Activated CD4-positive, alpha-beta T cell treated with anti-CD3 and anti-CD28 coated beads, Interleukin-2, amount 10 ng/mL, durations not matched to agents 24 days and 14 days (primary cell): ENCODE data around the gene HSPA6. TPM values are rescaled to one million over a fixed set of nuclear protein-coding genes. Genes with fewer than 3 reads are reported as not detected.
"Not testable (repeated sequence)": the region's sequence is repeated elsewhere in the genome, so short reads cannot be mapped to it uniquely, and the experiment has no call there.

ENCODE experiments used
- DNase-seq: peaks from one replicate; pipeline ENCODE4 v3.0.0; 2022
- H3K27ac Mint-ChIP-seq: one replicate; pipeline ENCODE4 v1.8.0; 2022; ENCODE audit warnings: mild to moderate bottlenecking, mixed read lengths
- H3K27me3 Mint-ChIP-seq: one replicate; pipeline ENCODE4 v1.8.0; 2022; ENCODE audit warnings: mixed read lengths
- H3K36me3 Mint-ChIP-seq: one replicate; pipeline ENCODE4 v1.8.0; 2022; ENCODE audit warnings: low read depth, mild to moderate bottlenecking, mixed read lengths
- H3K4me1 Mint-ChIP-seq: one replicate; pipeline ENCODE4 v1.8.0; 2021; ENCODE audit warnings: mixed read lengths
- H3K4me3 Mint-ChIP-seq: one replicate; pipeline ENCODE4 v1.8.0; 2022; ENCODE audit warnings: mild to moderate bottlenecking, moderate library complexity, mixed read lengths
- H3K9me3 Mint-ChIP-seq: one replicate; pipeline ENCODE4 v1.8.0; 2021; ENCODE audit warnings: mixed read lengths
- intact Hi-C: fragments of 100-400 bp; cut with micrococcal nuclease; formaldehyde crosslinking; loops from one replicate; pipeline ENCODE4 v1.15.1; 2023
- total RNA-seq: library from RNA; stranded (reverse); gene quantifications from 2 replicates; pipeline ENCODE4 v1.2.3, GENCODE V29; 2022

The HSPA6 gene
- total RNA-seq, 1 donor from 2014 or later, result 0.91 TPM

- H3K4me3 Mint-ChIP-seq, H3K27ac Mint-ChIP-seq, H3K4me1 Mint-ChIP-seq, H3K27me3 Mint-ChIP-seq, H3K9me3 Mint-ChIP-seq, H3K36me3 Mint-ChIP-seq: not testable (repeated sequence)
- peak; percentile 47 for DNase-seq
- intact Hi-C loops, result loop anchor here (5.0 kb wide), 1 partner anchor 84 kb away; no protein-coding TSS in a partner anchor
These were observed 11.5 kb upstream of the HSPA6 start for GRCh38 chr1:161512636-161513447.

- H3K9me3 Mint-ChIP-seq, H3K36me3 Mint-ChIP-seq, H3K27ac Mint-ChIP-seq, DNase-seq, H3K4me1 Mint-ChIP-seq, H3K4me3 Mint-ChIP-seq, H3K27me3 Mint-ChIP-seq: not testable (repeated sequence)
- intact Hi-C loops, result loop anchor here (5.0 kb wide), 1 partner anchor 84 kb away; no protein-coding TSS in a partner anchor
These were observed 10.9 kb upstream of the HSPA6 start for GRCh38 chr1:161513448-161513780.

GRCh38 chr1:161513953-161514352 lies 10.4 kb upstream of the HSPA6 start:
- not testable (repeated sequence) for H3K9me3 Mint-ChIP-seq, H3K4me1 Mint-ChIP-seq, H3K36me3 Mint-ChIP-seq, H3K27ac Mint-ChIP-seq, DNase-seq, H3K4me3 Mint-ChIP-seq, H3K27me3 Mint-ChIP-seq
- intact Hi-C loops, result loop anchor here (5.0 kb wide), 1 partner anchor 83 kb away; no protein-coding TSS in a partner anchor

- peak; percentile 59 for DNase-seq
- not testable (repeated sequence) for H3K36me3 Mint-ChIP-seq, H3K9me3 Mint-ChIP-seq
- Mint-ChIP-seq H3K27ac (peak overlapping the region; percentile 87), H3K27me3 (peaks cover 46% of the 10 kb centered on the region), H3K4me3 (peak overlapping the region; percentile 89), H3K4me1 (peaks cover 14% of the 10 kb centered on the region)
- intact Hi-C loops, result loop anchor here (1.0 kb wide), 1 partner anchor 8 kb away; no protein-coding TSS in a partner anchor
These were observed 1.1 kb upstream of the HSPA6 start for GRCh38 chr1:161523041-161523816.

- H3K27ac Mint-ChIP-seq, H3K36me3 Mint-ChIP-seq, H3K9me3 Mint-ChIP-seq, intact Hi-C loops: not testable (repeated sequence)
- DNase-seq, result peak; percentile 69
- Mint-ChIP-seq H3K4me1 (peaks cover 15% of the 10 kb centered on the region), H3K27me3 (peaks cover 46% of the 10 kb centered on the region), H3K4me3 (peak overlapping the region; percentile 81)
These were observed 477 bp downstream of the HSPA6 start for GRCh38 chr1:161524742-161525291.

GRCh38 chr1:161525321-161525720 lies 981 bp downstream of the HSPA6 start:
- H3K36me3 Mint-ChIP-seq, intact Hi-C loops, H3K9me3 Mint-ChIP-seq, H3K27ac Mint-ChIP-seq: not testable (repeated sequence)
- Mint-ChIP-seq H3K27me3 (peaks cover 49% of the 10 kb centered on the region), H3K4me3 (peak overlapping the region; percentile 81), H3K4me1 (peaks cover 20% of the 10 kb centered on the region)
- peak; percentile 55 for DNase-seq

GRCh38 chr1:161525918-161526317 lies 1.6 kb downstream of the HSPA6 start:
- H3K4me1 Mint-ChIP-seq, result peaks cover 26% of the 10 kb centered on the region
- H3K9me3 Mint-ChIP-seq, H3K27ac Mint-ChIP-seq, H3K4me3 Mint-ChIP-seq, intact Hi-C loops, H3K36me3 Mint-ChIP-seq: not testable (repeated sequence)
- DNase-seq, result peak; percentile 52
- peaks cover 48% of the 10 kb centered on the region for H3K27me3 Mint-ChIP-seq

- not testable (repeated sequence) for H3K4me3 Mint-ChIP-seq
- peaks cover 27% of the 10 kb centered on the region for H3K4me1 Mint-ChIP-seq
These were observed 4.2 kb downstream of the HSPA6 start for GRCh38 chr1:161528550-161528949.

GRCh38 chr1:161529463-161530104 lies 5.2 kb downstream of the HSPA6 start:
- not testable (repeated sequence) for H3K9me3 Mint-ChIP-seq, H3K36me3 Mint-ChIP-seq
- Mint-ChIP-seq H3K4me3 (peak overlapping the region; percentile 93), H3K27ac (peak overlapping the region; percentile 96), H3K27me3 (peaks cover 29% of the 10 kb centered on the region), H3K4me1 (peaks cover 20% of the 10 kb centered on the region)
- intact Hi-C loops, result loop anchor here (10.0 kb wide), 1 partner anchor 45 kb away; no protein-coding TSS in a partner anchor
- peak; percentile 61 for DNase-seq

More at GRCh38 chr1:161528550-161528949, 4.2 kb downstream of the HSPA6 start:
- DNase-seq, result peak; percentile 51
- H3K36me3 Mint-ChIP-seq, H3K27ac Mint-ChIP-seq, H3K9me3 Mint-ChIP-seq, intact Hi-C loops: not testable (repeated sequence)
- H3K27me3 Mint-ChIP-seq, result peaks cover 32% of the 10 kb centered on the region

GRCh38 chr1:161530158-161530557 lies 5.8 kb downstream of the HSPA6 start:
- peaks cover 18% of the 10 kb centered on the region for H3K4me1 Mint-ChIP-seq
- intact Hi-C loops, result loop anchor here (10.0 kb wide), 1 partner anchor 45 kb away; no protein-coding TSS in a partner anchor
- H3K27me3 Mint-ChIP-seq, result peaks cover 27% of the 10 kb centered on the region
- H3K36me3 Mint-ChIP-seq, H3K9me3 Mint-ChIP-seq: not testable (repeated sequence)
- peak overlapping the region; percentile 93 for H3K4me3 Mint-ChIP-seq
- H3K27ac Mint-ChIP-seq, result peak overlapping the region; percentile 96
- peak; percentile 90 for DNase-seq

- intact Hi-C loops, result loop anchor here (1.0 to 10.0 kb wide), 3 partner anchors 8 to 46 kb away; no protein-coding TSS in a partner anchor
- Mint-ChIP-seq H3K27me3 (peaks cover 25% of the 10 kb centered on the region), H3K27ac (peak overlapping the region; percentile 96), H3K4me1 (peaks cover 18% of the 10 kb centered on the region), H3K4me3 (peak overlapping the region; percentile 93)
- H3K36me3 Mint-ChIP-seq, H3K9me3 Mint-ChIP-seq: not testable (repeated sequence)
- DNase-seq, result peak; percentile 97
These were observed 6.6 kb downstream of the HSPA6 start for GRCh38 chr1:161530671-161531641.

GRCh38 chr1:161531986-161532643 lies 7.8 kb downstream of the HSPA6 start:
- Mint-ChIP-seq H3K4me1 (peaks cover 16% of the 10 kb centered on the region), H3K4me3 (peak overlapping the region; percentile 20), H3K27ac (peak overlapping the region; percentile 43), H3K9me3 (no peaks in the 10 kb centered on the region), H3K36me3 (peaks cover 2% of the 10 kb centered on the region), H3K27me3 (peaks cover 16% of the 10 kb centered on the region)
- intact Hi-C loops, result loop anchor here (1.0 to 10.0 kb wide), 3 partner anchors 8 to 47 kb away; no protein-coding TSS in a partner anchor
- DNase-seq, result peak; percentile 35
